Heart left ventricle (tissue), 16 donors: ENCODE data around the gene SYTL5. TPM values are rescaled to one million over a fixed set of nuclear protein-coding genes. Genes with fewer than 3 reads are reported as not detected.
A peak's percentile ranks its signal among the peaks of the same experiment; 100 is the strongest.

ENCODE experiments used
- ATAC-seq, 4 donors: fragments of 200-7000 bp; cut with Tn5 transposase; one replicate each; pipeline ENCODE4 v1.9.1; 2020 to 2022; ENCODE audit warnings: moderate library complexity in 4 of 4, mild to moderate bottlenecking in 3 of 4, moderate number of reproducible peaks in 1 of 4
- DNase-seq, 5 donors: peaks; one replicate each; pipeline ENCODE4 v3.0.0-alpha.2; 2020
- H3K27ac ChIP-seq, 12 donors: fragments of 200-600 bp; sonication (generic) in 4 of 12; one replicate each; pipeline versions ENCODE4 v1.5.0 to v1.8.0; 2016 to 2022; ENCODE audit warnings: mild to moderate bottlenecking in 2 of 12
- H3K27me3 ChIP-seq, 9 donors: fragments of 200-600 bp; sonication (generic) in 2 of 9; one replicate each; pipeline versions ENCODE4 v1.5.1 to v1.8.0; 2016 to 2022; ENCODE audit warnings: mild to moderate bottlenecking in 3 of 9
- H3K36me3 ChIP-seq, 9 donors: fragments of 200-600 bp; sonication (generic) in 2 of 9; one replicate each; pipeline versions ENCODE4 v1.5.0 to v1.8.0; 2018 to 2022; ENCODE audit warnings: mild to moderate bottlenecking in 2 of 9
- H3K4me1 ChIP-seq, 12 donors: fragments of 200-600 bp; sonication (generic) in 4 of 12; one replicate each; pipeline versions ENCODE4 v1.5.0 to v1.8.0; 2016 to 2022; ENCODE audit warnings: mild to moderate bottlenecking in 3 of 12
- H3K4me3 ChIP-seq, 12 donors: fragments of 200-600 bp; sonication (generic) in 4 of 12; one replicate each; pipeline versions ENCODE4 v1.5.0 to v1.8.0; 2017 to 2022; ENCODE audit warnings: mild to moderate bottlenecking in 9 of 12, moderate library complexity in 4 of 12
- H3K9me3 ChIP-seq, 12 donors: fragments of 200-600 bp; sonication (generic) in 4 of 12; one replicate each; pipeline versions ENCODE4 v1.5.0 to v1.8.0; 2016 to 2022; ENCODE audit warnings: mild to moderate bottlenecking in 1 of 12
- POLR2A ChIP-seq, 2 donors: fragments of 450-650 bp; IDR thresholded peaks; one replicate each; pipeline ENCODE4 v1.6.1; 2017; ENCODE audit warnings: antibody characterized with exemption in 2 of 2, mild to moderate bottlenecking in 2 of 2, moderate library complexity in 2 of 2
- WGBS, 4 donors: extraction: QIAGEN DNeasy Blood & Tissue Kit in 2 of 4; methylation state at CpG; one replicate each; pipeline versions ENCODE4 v1.1.5 to v1.1.7; 2013 to 2018; 5-methylcytosine and 5-hydroxymethylcytosine counted together
- intact Hi-C, 10 donors: fragments of 100-400 bp; cut with DNase I; formaldehyde crosslinking; loops; one replicate each; pipeline versions ENCODE4 v1.11.1 to v1.14.2; 2022
- microRNA-seq, 4 donors: library from miRNA; unstranded; fragments of <30 nt; microRNA quantifications; one replicate each; pipeline versions ENCODE4 to v1.2.0, GENCODE V29; 2017 to 2020
- polyA plus RNA-seq, 2 donors: library from polyadenylated mRNA; stranded (reverse); fragments of 200-250 nt; gene quantifications; one replicate each; pipeline ENCODE4 v1.2.3, GENCODE V29; 2013
- total RNA-seq, 9 donors: library from RNA; depleted of rRNA in 2 of 9; stranded (reverse); fragments of >200 nt in 2 of 9; fragmentation: NEBNext Ultra II Directional in 3 of 9; extraction: Animal tissue kit (Norgen Biotek cat#: 25700) in 3 of 9; gene quantifications; one replicate each; pipeline versions ENCODE4 v1.1.0 to v1.2.4, GENCODE V29; 2016 to 2023
- TF ChIP-seq, protein P1 (sequence below), 12 donors: fragments of 200-600 bp; sonication (generic) in 4 of 12; IDR thresholded peaks; one replicate each; pipeline versions ENCODE4 v1.5.0 to v1.8.0; 2018 to 2022; ENCODE audit warnings: antibody characterized with exemption in 12 of 12, mild to moderate bottlenecking in 5 of 12
- donor health status: ischemic (EF 13 %, LVEDD 7.1; RV severe dilation, severe dysfunction).
- donor health status: healthy with polysubstance abuse.
- donor health status: DM: no; HTN: yes; CAD: no.
- donor health status: DM: no; HTN: no; CAD: no.
- donor health status: ischemic (EF 25% LVEDD 6.9; RV normal size, moderate dysfunction).
- donor health status: ischemic (EF 25% LVEDD 5.7; RV mildly dilated, moderate dysfunction).
- donor health status: healthy.
- donor health status: DM: yes; HTN: yes; CAD: no.
- donor health status: ischemic (EF 35%, LVEDD 5.7; RV mildly dilated, moderate dysfunction).
- donor health status: nonischemic (EF 11% LVEDD 7.7; RV severe dilation, severe dysfunction).
- donor health status: DM: yes; HTN: yes; CAD: no.
- donor health status: PGD.
- donor health status: ischemic (EF 29% LVEDD 5.4; RV normal size, mild dysfunction).
- donor health status: nonischemic (EF 23%, LVEDD 6.1; RV moderate dilation, normal function).

The SYTL5 gene
- total and polyA plus RNA-seq, 11 donors = 0.04 to 2.8 (median 0.29) TPM; not detected in 2

- Histone ChIP-seq H3K9me3 (no peaks in the 10 kb centered on the region), H3K27me3 (peaks cover 0 to 9% (median 0%) of the 10 kb centered on the region in 9 donors), H3K27ac (no peak overlapping the region), H3K4me1 (no peaks in the 10 kb centered on the region), H3K4me3 (no peak overlapping the region), H3K36me3 (peaks cover 0 to 12% (median 0%) of the 10 kb centered on the region in 9 donors)
- 62 to 80% (median 66%) methylated on average over 3 of the region's 3 CpGs for WGBS, 4 donors
- ATAC-seq (no peak), DNase-seq (no peak)
- TF ChIP-seq POLR2A (IDR thresholded peaks at IDR 0.05) = no peak
- TF ChIP-seq, protein P1, sequence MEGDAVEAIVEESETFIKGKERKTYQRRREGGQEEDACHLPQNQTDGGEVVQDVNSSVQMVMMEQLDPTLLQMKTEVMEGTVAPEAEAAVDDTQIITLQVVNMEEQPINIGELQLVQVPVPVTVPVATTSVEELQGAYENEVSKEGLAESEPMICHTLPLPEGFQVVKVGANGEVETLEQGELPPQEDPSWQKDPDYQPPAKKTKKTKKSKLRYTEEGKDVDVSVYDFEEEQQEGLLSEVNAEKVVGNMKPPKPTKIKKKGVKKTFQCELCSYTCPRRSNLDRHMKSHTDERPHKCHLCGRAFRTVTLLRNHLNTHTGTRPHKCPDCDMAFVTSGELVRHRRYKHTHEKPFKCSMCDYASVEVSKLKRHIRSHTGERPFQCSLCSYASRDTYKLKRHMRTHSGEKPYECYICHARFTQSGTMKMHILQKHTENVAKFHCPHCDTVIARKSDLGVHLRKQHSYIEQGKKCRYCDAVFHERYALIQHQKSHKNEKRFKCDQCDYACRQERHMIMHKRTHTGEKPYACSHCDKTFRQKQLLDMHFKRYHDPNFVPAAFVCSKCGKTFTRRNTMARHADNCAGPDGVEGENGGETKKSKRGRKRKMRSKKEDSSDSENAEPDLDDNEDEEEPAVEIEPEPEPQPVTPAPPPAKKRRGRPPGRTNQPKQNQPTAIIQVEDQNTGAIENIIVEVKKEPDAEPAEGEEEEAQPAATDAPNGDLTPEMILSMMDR (IDR thresholded peaks at IDR 0.05) = no peak
- intact Hi-C loops = loop anchor here in 3 of 10 donors (5.0 to 10.0 kb wide), 3 partner anchors 248 to 428 kb away; no protein-coding TSS in a partner anchor
These were observed 166.2 kb downstream of the SYTL5 start for GRCh38 chrX:38172596-38172995.

- TF ChIP-seq, protein P1 (IDR thresholded peaks at IDR 0.05) = peak in 7 of 12 donors; percentile 12 to 46 (median 25)
- no peak for TF ChIP-seq POLR2A (IDR thresholded peaks at IDR 0.05)
- H3K9me3 ChIP-seq = no peaks in the 10 kb centered on the region
- intact Hi-C loops = loop anchor here in 2 of 10 donors (10.0 kb wide), 2 partner anchors 250 to 430 kb away; no protein-coding TSS in a partner anchor
These were observed 168.8 kb downstream of the SYTL5 start for GRCh38 chrX:38175139-38175538.

GRCh38 chrX:38178396-38178795 is 172.0 kb downstream of the SYTL5 start:
- 54 to 69% (median 64%) methylated on average over 2 of the region's 2 CpGs for WGBS, 4 donors
- intact Hi-C loops = loop anchor here in 2 of 10 donors (10.0 kb wide), 2 partner anchors 254 to 434 kb away; no protein-coding TSS in a partner anchor
- DNase-seq = no peak
- Histone ChIP-seq H3K36me3 (no peaks in the 10 kb centered on the region), H3K4me3 (no peak overlapping the region), H3K9me3 (no peaks in the 10 kb centered on the region), H3K27ac (no peak overlapping the region), H3K4me1 (peaks cover 0 to 3% (median 0%) of the 10 kb centered on the region in 12 donors), H3K27me3 (peaks cover 0 to 16% (median 0%) of the 10 kb centered on the region in 9 donors)
- ATAC-seq = no peak
- TF ChIP-seq, protein P1 (IDR thresholded peaks at IDR 0.05) = no peak
- no peak for TF ChIP-seq POLR2A (IDR thresholded peaks at IDR 0.05)

More at GRCh38 chrX:38175139-38175538, 168.8 kb downstream of the SYTL5 start:
- no peak overlapping the region for H3K4me3 ChIP-seq
- no peak overlapping the region for H3K27ac ChIP-seq
- peak in 1 of 5 donors; percentile 15 for DNase-seq
- peaks cover 0 to 6% (median 0%) of the 10 kb centered on the region in 9 donors for H3K36me3 ChIP-seq
- WGBS, 4 donors = 37 to 52% (median 46%) methylated on average over 3 of the region's 3 CpGs
- H3K4me1 ChIP-seq = no peaks in the 10 kb centered on the region
- ATAC-seq = peak in 1 of 4 donors; percentile 54
- H3K27me3 ChIP-seq = peaks cover 0 to 13% (median 0%) of the 10 kb centered on the region in 9 donors

Small RNAs within 50 kb of the gene (microRNA-seq; reads per million reads assigned to microRNA genes)
- gene MIR548AJ2 = 0 reads per million in 4 donors

Other genes starting within 250 kb of the SYTL5 start
- gene CYBB, start 226.5 kb upstream of the SYTL5 start, total RNA-seq = 100 to 1,000 TPM in 1 of 9 donors, 10 to 100 TPM in 3, 1 to 10 TPM in 5; 5.6 to 180 (median 9.3) TPM
- 1 to 10 TPM; 1.4 to 3.5 TPM for gene CYBB, start 226.5 kb upstream of the SYTL5 start, polyA plus RNA-seq
- 10 to 100 TPM; 15.0 to 31.8 (median 21.0) TPM for gene DYNLT3, start 159.0 kb upstream of the SYTL5 start, total RNA-seq
- 10 to 100 TPM in 1 of 2 donors, 1 to 10 TPM in 1; 9.8 to 32.1 TPM for gene DYNLT3, start 159.0 kb upstream of the SYTL5 start, polyA plus RNA-seq
- gene SRPX, start 214.3 kb downstream of the SYTL5 start, total RNA-seq = 10 to 100 TPM; 38.2 to 85.2 (median 53.8) TPM
- gene SRPX, start 214.3 kb downstream of the SYTL5 start, polyA plus RNA-seq = 100 to 1,000 TPM in 1 of 2 donors, 10 to 100 TPM in 1; 45.0 to 137 TPM